ENCODE measurements around the gene NR3C1.
"Not testable (repeated sequence)": the region's sequence is repeated elsewhere in the genome, so short reads cannot be mapped to it uniquely, and the experiment has no call there.

The NR3C1 gene

GRCh38 chr5:143334903-143335302, 68.6 kb downstream of the NR3C1 start:
- no peaks in the 10 kb centered on the region for H3K4me1 ChIP-seq (ENCODE audit: insufficient read depth, low read length)
- no peak overlapping the region for H3K9ac ChIP-seq (ENCODE audit: low read depth, low read length)
- H3K36me3 ChIP-seq (ENCODE audit: insufficient read depth, low read length), result no peaks in the 10 kb centered on the region
- H3K9me3 ChIP-seq (ENCODE audit: control insufficient read depth, insufficient read depth, low read length), result no peaks in the 10 kb centered on the region

- not testable (repeated sequence) for H3K9me3 ChIP-seq (ENCODE audit: control insufficient read depth, insufficient read depth, low read length); H3K4me1 ChIP-seq (ENCODE audit: insufficient read depth, low read length); H3K36me3 ChIP-seq (ENCODE audit: insufficient read depth, low read length); H3K9ac ChIP-seq (ENCODE audit: low read depth, low read length)
These were observed 69.1 kb downstream of the NR3C1 start for GRCh38 chr5:143334380-143334779.

- Histone ChIP-seq H3K36me3 (ENCODE audit: insufficient read depth, low read length) (no peaks in the 10 kb centered on the region), H3K9ac (ENCODE audit: low read depth, low read length) (no peak overlapping the region), H3K4me1 (ENCODE audit: insufficient read depth, low read length) (no peaks in the 10 kb centered on the region), H3K9me3 (ENCODE audit: control insufficient read depth, insufficient read depth, low read length) (no peaks in the 10 kb centered on the region; the same call in 1 of the 2 replicates)
These were observed 71.5 kb downstream of the NR3C1 start for GRCh38 chr5:143331956-143332355.

- Histone ChIP-seq H3K9me3 (ENCODE audit: control insufficient read depth, insufficient read depth, low read length) (no peaks in the 10 kb centered on the region; the same call in 1 of the 2 replicates), H3K9ac (ENCODE audit: low read depth, low read length) (no peak overlapping the region), H3K4me1 (ENCODE audit: insufficient read depth, low read length) (no peaks in the 10 kb centered on the region), H3K36me3 (ENCODE audit: insufficient read depth, low read length) (no peaks in the 10 kb centered on the region)
These were observed 73.6 kb downstream of the NR3C1 start for GRCh38 chr5:143329843-143330242.

GRCh38 chr5:143328589-143329220, 74.8 kb downstream of the NR3C1 start:
- no peaks in the 10 kb centered on the region for H3K4me1 ChIP-seq (ENCODE audit: insufficient read depth, low read length)
- no peak overlapping the region for H3K9ac ChIP-seq (ENCODE audit: low read depth, low read length)
- H3K36me3 ChIP-seq (ENCODE audit: insufficient read depth, low read length), result no peaks in the 10 kb centered on the region
- H3K9me3 ChIP-seq (ENCODE audit: control insufficient read depth, insufficient read depth, low read length), result no peaks in the 10 kb centered on the region; the same call in 1 of the 2 replicates

GRCh38 chr5:143325086-143325485, 78.4 kb downstream of the NR3C1 start:
- H3K36me3 ChIP-seq (ENCODE audit: insufficient read depth, low read length); H3K9me3 ChIP-seq (ENCODE audit: control insufficient read depth, insufficient read depth, low read length); H3K4me1 ChIP-seq (ENCODE audit: insufficient read depth, low read length); H3K9ac ChIP-seq (ENCODE audit: low read depth, low read length): not testable (repeated sequence)

GRCh38 chr5:143322931-143323630, 80.4 kb downstream of the NR3C1 start:
- H3K4me1 ChIP-seq (ENCODE audit: insufficient read depth, low read length); H3K9ac ChIP-seq (ENCODE audit: low read depth, low read length); H3K36me3 ChIP-seq (ENCODE audit: insufficient read depth, low read length); H3K9me3 ChIP-seq (ENCODE audit: control insufficient read depth, insufficient read depth, low read length): not testable (repeated sequence)

- Histone ChIP-seq H3K4me1 (ENCODE audit: insufficient read depth, low read length) (no peaks in the 10 kb centered on the region), H3K9me3 (ENCODE audit: control insufficient read depth, insufficient read depth, low read length) (no peaks in the 10 kb centered on the region), H3K36me3 (ENCODE audit: insufficient read depth, low read length) (no peaks in the 10 kb centered on the region), H3K9ac (ENCODE audit: low read depth, low read length) (no peak overlapping the region)
These were observed 81.3 kb downstream of the NR3C1 start for GRCh38 chr5:143322176-143322575.

GRCh38 chr5:143319437-143320227, 83.9 kb downstream of the NR3C1 start:
- Histone ChIP-seq H3K9ac (ENCODE audit: low read depth, low read length) (no peak overlapping the region), H3K4me1 (ENCODE audit: insufficient read depth, low read length) (no peaks in the 10 kb centered on the region), H3K9me3 (ENCODE audit: control insufficient read depth, insufficient read depth, low read length) (no peaks in the 10 kb centered on the region), H3K36me3 (ENCODE audit: insufficient read depth, low read length) (no peaks in the 10 kb centered on the region)

GRCh38 chr5:143318833-143319232, 84.7 kb downstream of the NR3C1 start:
- Histone ChIP-seq H3K9ac (ENCODE audit: low read depth, low read length) (no peak overlapping the region), H3K36me3 (ENCODE audit: insufficient read depth, low read length) (no peaks in the 10 kb centered on the region), H3K4me1 (ENCODE audit: insufficient read depth, low read length) (no peaks in the 10 kb centered on the region), H3K9me3 (ENCODE audit: control insufficient read depth, insufficient read depth, low read length) (no peaks in the 10 kb centered on the region)

GRCh38 chr5:143318270-143318669, 85.2 kb downstream of the NR3C1 start:
- Histone ChIP-seq H3K36me3 (ENCODE audit: insufficient read depth, low read length) (no peaks in the 10 kb centered on the region), H3K9me3 (ENCODE audit: control insufficient read depth, insufficient read depth, low read length) (no peaks in the 10 kb centered on the region), H3K4me1 (ENCODE audit: insufficient read depth, low read length) (no peaks in the 10 kb centered on the region), H3K9ac (ENCODE audit: low read depth, low read length) (no peak overlapping the region)

GRCh38 chr5:143316844-143317631, 86.4 kb downstream of the NR3C1 start:
- Histone ChIP-seq H3K4me1 (ENCODE audit: insufficient read depth, low read length) (no peaks in the 10 kb centered on the region), H3K9me3 (ENCODE audit: control insufficient read depth, insufficient read depth, low read length) (no peaks in the 10 kb centered on the region), H3K36me3 (ENCODE audit: insufficient read depth, low read length) (no peaks in the 10 kb centered on the region), H3K9ac (ENCODE audit: low read depth, low read length) (no peak overlapping the region)

GRCh38 chr5:143316337-143316736, 87.1 kb downstream of the NR3C1 start:
- no peak overlapping the region for H3K9ac ChIP-seq (ENCODE audit: low read depth, low read length)
- H3K9me3 ChIP-seq (ENCODE audit: control insufficient read depth, insufficient read depth, low read length), result no peaks in the 10 kb centered on the region
- no peaks in the 10 kb centered on the region for H3K4me1 ChIP-seq (ENCODE audit: insufficient read depth, low read length)
- H3K36me3 ChIP-seq (ENCODE audit: insufficient read depth, low read length), result no peaks in the 10 kb centered on the region

- no peak overlapping the region for H3K9ac ChIP-seq (ENCODE audit: low read depth, low read length)
- no peaks in the 10 kb centered on the region for H3K9me3 ChIP-seq (ENCODE audit: control insufficient read depth, insufficient read depth, low read length)
- H3K4me1 ChIP-seq (ENCODE audit: insufficient read depth, low read length), result no peaks in the 10 kb centered on the region
- no peaks in the 10 kb centered on the region for H3K36me3 ChIP-seq (ENCODE audit: insufficient read depth, low read length)
These were observed 87.6 kb downstream of the NR3C1 start for GRCh38 chr5:143315929-143316328.
